Measurements from ENCODE around the gene RAB4A.
"Not testable (repeated sequence)": the region's sequence is repeated elsewhere in the genome, so short reads cannot be mapped to it uniquely, and the experiment has no call there.

RAB4A gene

DNA sequence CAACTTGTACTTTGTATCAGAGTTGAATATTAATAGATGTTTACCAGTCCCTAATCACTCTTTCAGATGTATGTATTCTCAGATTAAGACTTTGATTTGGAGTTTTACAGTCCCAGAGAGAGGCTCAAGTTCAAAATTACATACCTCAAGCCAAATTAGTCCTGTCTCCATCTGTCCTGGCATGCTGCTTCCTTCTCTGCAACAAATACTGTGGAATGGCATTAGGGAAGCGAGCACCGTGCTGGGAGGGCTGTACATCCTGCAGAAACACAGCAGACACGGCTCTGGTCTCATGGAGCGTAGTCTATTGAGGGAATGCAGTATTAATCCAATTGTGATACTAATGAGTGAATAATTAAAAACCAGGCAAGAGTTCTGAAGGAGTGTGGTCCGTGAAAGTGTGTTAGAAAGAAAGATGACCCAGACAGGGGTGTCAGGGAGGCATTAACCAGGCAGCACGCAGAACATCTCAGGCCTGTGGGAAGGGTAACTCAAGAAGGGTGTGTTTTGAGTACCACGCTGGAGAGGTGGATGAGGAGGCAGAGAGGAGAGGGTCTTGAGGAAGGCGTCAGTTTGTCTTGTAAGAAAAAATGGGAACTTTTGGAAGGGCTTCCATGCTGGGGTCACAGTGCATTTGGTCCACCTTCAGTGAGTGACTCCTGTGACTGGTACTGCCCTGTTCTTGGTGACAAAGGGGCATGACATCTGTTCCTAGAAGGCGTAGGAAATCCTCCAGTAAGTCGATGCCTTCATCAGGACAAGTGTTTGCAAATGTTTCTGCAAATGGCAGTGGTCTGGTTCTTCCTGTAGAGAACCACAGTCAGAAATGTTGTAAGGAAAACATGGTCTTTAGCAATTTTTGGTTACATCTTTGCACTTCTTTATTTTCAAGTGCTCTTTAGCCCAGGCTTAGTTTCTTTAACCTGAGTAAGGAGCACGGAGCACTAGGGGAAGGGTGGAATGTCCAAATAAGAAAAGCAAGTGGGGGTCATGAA lies 1.6 kb downstream of the RAB4A start:
- DNase-seq, result no peak

GRCh38 chr1:229273507-229274232 lies 2.8 kb downstream of the RAB4A start:
- no peak for DNase-seq

- DNase-seq, result no peak
Observed at GRCh38 chr1:229275005-229275404, 4.1 kb downstream of the RAB4A start.

DNA sequence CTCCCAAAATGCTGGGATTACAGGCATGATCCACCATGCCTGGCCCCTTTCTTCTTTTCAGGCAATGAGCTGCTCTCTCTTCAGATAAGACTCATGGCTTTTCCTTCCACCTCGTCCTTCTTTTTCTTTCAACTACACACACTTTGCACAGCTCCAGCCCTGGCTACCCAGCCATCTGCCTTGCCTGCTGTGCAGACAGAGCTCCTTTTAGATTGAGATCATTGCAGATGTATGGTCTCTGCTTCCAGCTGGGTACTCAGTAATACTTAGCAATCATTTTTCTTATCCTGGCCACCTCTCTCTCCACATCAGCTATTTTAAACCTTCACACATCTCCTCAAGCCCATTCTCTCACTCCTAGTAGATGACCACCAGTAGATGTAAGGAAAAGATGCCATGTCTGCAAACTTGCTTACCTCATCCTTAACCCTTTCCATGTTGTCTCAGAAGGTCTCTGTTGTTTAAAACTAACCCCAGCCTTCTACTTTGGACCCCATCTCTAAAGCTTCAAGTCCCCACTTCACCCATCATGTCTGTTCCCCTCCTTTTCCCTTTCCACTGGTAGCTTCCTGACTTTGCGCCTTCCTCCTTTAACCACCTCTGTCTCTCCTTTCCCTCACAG lies 7.3 kb downstream of the RAB4A start:
- DNase-seq, result no peak

DNA sequence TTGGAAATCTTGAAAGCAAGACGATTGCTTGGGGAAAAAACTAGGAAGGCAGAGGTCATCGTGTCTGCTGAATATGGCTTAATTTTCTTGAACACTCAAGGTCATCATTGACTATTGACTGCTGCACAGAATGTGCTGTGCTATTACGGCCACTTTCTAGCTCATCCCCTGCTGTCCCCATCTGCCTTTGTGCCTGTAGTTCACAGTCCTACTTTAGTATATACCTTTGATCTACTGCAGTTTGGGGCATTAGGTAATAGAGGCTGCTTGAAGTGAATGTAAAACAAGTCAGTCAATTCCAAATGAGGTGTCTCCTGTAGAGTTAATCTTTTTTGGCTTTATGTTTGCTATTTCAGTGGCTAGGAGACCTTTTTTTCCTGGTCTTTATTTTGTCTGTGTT lies 8.3 kb downstream of the RAB4A start:
- DNase-seq, result no peak

- DNase-seq, result no peak
Observed at GRCh38 chr1:229280037-229280828, 9.3 kb downstream of the RAB4A start.

DNA sequence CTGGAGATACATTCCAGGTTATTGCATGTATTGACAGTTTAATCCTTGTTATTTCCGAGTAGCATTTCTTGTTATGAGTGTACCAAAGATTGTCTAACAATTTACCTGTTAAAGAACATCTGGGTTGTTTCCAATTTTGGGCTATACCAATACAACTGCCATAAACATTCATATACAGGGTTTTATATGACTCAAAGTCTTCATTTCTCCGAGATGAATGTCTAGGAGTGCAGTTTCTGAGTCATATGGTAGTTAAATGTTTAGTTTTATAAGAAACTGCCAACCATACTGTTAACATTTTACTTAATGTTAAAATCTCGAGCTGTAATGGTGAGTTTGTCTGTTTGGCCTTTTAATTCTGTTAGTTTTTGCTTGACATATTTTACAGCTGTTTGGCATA lies 10.0 kb downstream of the RAB4A start:
- DNase-seq, result no peak

DNA sequence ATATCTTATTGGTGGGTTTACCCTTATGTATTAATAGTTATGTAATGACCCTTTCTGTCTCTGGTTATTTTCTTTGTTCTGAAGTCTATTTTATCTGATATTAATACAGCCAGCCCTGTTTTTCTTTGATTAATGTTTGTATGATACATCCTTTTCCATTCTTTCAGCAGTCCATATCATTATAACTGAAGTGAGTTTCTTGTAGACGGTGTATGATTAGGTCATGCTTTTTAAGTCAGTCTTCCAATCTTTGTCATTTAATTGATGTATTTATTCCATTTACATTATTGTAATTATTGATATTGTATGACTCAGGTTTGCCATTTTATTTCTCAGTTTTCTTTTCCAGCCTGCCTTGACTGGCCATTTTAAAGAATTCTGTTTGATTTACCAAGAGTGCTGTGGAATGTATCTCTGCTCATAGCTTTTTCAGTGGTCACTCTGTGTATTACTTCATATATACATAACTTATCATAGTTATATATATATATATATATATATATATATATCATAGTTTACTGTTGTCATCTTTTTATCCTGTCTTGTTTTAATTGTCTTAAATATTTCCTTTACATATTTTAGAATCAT lies 10.5 kb downstream of the RAB4A start:
- no peak for DNase-seq

- no peak for DNase-seq
Observed at GRCh38 chr1:229282295-229282823, 11.4 kb downstream of the RAB4A start.

DNA sequence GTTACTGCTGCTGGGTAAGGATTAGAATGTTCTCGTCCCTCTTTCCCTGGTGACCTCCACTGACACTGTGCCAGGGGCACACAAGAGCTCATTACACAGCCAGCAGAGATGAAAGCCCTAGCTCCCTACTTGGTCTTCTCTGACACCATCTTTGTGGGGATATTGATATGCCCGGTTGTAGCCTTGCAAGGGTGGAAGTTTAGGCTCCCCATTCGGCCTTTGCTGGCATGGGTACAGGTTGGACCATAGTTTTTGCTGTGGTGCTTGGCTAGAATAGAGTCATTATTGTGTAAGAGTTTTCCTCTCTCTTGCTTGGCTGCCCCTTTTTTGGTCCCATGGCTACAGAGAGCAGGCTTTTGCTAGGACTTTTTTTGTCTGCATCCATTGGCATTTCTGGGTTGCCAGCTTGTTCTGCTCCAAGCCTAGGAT lies 12.3 kb downstream of the RAB4A start:
- DNase-seq, result no peak

DNA sequence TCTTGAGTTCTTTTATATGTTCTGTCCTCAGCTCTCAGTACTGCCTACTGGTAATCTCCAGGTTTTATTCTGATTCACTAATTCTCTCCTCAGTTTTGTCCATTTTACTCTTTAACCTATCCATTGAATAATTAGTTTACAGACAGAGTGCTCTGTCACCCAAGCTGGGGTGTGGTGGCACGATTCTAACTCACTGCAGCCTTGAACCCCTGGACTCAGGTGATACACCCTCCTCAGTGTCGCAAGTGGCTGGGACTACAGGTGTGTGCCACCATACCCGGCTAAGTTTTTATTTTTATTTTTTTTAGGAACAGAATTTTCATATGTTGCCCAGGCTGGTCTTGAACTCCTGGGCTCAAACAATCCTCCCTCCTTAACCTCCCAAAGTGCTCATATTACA lies 14.0 kb downstream of the RAB4A start:
- DNase-seq, result no peak

DNA sequence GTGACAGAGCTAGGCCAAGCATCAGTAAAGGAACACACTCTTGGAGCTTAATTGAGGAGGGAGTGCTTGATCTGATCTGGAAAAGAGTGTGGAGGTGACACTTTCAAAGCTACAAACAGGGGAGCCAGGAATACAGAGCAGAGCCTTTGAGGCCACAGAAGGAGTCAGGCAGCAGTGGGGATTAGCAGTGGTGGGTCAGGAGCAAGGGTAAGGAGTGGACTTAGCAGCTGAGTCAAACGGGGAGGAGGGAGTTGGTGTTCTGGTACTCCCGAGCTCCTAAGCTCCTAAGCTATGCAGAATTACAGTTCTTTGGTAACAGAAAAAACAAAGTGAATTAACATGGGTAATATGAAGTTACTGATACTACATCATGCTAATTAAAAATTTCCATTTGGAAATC lies 14.5 kb downstream of the RAB4A start:
- DNase-seq, result no peak

- no peak for DNase-seq
Observed at GRCh38 chr1:229286099-229286766, 15.3 kb downstream of the RAB4A start.

DNA sequence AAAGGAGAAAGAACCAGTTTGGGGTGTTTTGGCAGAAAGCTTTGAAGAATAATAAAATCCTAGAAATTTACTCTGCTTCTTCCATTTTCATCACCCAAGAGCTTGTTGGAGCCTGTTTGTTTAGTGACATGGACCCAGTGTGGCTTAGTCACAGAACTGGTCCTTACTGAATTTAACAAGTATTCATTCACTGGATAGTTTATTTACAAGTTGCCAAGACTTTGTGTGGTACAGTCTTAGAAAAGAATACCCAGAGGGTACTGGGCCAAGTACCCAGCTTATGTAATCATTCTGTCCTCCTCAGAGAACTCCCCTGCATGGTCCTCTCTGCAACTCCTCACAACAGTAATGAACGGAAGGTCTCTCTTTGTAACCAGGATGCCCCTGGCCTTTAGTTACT lies 16.4 kb downstream of the RAB4A start:
- no peak for DNase-seq

DNA sequence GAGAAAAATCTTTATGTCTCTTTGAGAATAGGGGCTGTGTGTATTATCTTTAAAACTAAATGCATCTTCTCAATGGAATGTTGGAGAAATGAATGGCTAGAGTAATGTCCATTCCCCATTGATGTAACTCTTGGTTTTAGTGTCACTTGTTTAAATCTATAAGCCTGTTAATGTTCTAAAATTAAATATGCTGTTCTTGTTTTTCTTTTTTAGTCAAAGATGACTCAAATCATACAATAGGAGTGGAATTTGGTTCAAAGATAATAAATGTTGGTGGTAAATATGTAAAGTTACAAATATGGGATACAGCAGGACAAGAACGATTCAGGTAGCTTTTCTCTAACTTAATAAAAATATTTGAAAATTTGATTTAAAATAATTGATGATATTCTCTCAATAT lies 17.6 kb downstream of the RAB4A start:
- DNase-seq, result no peak

DNA sequence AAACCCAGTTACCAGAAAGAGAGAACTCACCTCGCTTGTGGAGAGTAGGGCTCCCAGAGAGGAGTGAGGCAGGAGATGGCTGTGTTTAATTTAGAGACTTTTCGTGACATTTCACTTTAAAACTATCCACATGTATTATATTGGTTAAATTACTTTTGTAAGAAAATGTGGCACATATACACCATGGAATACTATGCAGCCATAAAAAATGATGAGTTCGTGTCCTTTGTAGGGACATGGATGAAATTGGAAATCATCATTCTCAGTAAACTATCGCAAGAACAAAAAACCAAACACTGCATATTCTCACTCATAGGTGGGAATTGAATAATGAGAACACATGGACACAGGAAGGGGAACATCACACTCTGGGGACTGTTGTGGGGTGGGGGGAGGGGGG lies 20.8 kb downstream of the RAB4A start:
- DNase-seq, result not testable (repeated sequence)

- DNase-seq, result no peak
Observed at GRCh38 chr1:229293528-229294204, 22.8 kb downstream of the RAB4A start.

DNA sequence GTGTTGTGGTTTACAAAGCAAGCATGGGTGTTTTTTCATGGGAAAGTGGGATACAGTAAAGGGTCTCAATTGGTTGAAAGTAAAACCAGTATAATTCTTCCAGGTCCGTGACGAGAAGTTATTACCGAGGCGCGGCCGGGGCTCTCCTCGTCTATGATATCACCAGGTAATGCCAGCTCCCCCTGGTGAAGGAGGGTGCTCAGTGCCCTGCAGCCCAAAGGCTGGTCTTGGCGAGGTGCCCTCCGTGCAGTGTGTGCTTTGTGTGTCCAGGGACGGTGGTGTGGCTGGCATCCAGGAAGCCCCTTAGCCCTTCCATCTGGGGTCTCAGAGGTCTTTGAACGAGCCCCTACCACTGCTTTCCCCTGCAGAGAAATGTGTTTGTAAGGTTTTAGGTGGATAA lies 24.8 kb downstream of the RAB4A start:
- DNase-seq, result no peak

DNA sequence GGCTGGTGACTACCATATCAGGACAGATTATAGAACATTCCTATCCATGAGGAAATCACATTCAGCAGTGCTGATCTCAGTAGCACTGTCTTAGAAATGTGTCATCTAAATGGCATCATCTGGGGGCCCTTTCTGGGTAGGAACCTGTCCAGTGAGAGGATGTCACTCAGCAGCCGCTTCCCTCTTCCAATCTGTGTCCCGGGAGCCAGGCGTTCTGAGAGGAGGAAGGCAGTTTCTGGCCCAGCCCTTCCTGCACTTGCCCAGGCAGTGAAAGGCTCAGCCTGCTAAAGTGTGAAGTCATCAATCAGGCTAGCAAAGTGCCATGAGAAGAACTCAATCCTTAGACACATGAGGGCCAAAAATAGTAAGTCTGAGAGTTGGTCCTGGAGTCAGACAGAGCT lies 25.6 kb downstream of the RAB4A start:
- DNase-seq, result no peak

- DNase-seq, result no peak
Observed at GRCh38 chr1:229297746-229298145, 26.8 kb downstream of the RAB4A start.

- no peak for DNase-seq
Observed at GRCh38 chr1:229298420-229298819, 27.5 kb downstream of the RAB4A start.
